ENCODE measurements around the gene CCDC92B. TPM values are rescaled to one million over a fixed set of nuclear protein-coding genes. Genes with fewer than 3 reads are reported as not detected.
"Not testable (repeated sequence)": the region's sequence is repeated elsewhere in the genome, so short reads cannot be mapped to it uniquely, and the experiment has no call there.

Gene CCDC92B
- total RNA-seq, 1 donor from 2014 or later: not detected

- peaks cover 52% of the 10 kb centered on the region for H3K36me3 ChIP-seq (ENCODE audit: control insufficient read depth, insufficient read depth, low read length)
- FAIRE-seq: no peak
- no peak for TF ChIP-seq CTCF (IDR thresholded peaks at IDR 0.05; ENCODE audit: insufficient read depth, low read length, severe bottlenecking)
- no peak for DNase-seq (ENCODE audit: low read depth)
- H3K4me3 ChIP-seq (ENCODE audit: low read depth, low read length): no peak overlapping the region
- no peaks in the 10 kb centered on the region for H3K27me3 ChIP-seq (ENCODE audit: control insufficient read depth, insufficient read depth, low read length)
Measured at GRCh38 chr17:2700030-2700490, 49.4 kb downstream of the CCDC92B start.

GRCh38 chr17:2699216-2699805, 50.1 kb downstream of the CCDC92B start:
- not testable (repeated sequence) for H3K4me3 ChIP-seq (ENCODE audit: low read depth, low read length); H3K27me3 ChIP-seq (ENCODE audit: control insufficient read depth, insufficient read depth, low read length); DNase-seq (ENCODE audit: low read depth); FAIRE-seq
- H3K36me3 ChIP-seq (ENCODE audit: control insufficient read depth, insufficient read depth, low read length): peaks cover 52% of the 10 kb centered on the region

DNA sequence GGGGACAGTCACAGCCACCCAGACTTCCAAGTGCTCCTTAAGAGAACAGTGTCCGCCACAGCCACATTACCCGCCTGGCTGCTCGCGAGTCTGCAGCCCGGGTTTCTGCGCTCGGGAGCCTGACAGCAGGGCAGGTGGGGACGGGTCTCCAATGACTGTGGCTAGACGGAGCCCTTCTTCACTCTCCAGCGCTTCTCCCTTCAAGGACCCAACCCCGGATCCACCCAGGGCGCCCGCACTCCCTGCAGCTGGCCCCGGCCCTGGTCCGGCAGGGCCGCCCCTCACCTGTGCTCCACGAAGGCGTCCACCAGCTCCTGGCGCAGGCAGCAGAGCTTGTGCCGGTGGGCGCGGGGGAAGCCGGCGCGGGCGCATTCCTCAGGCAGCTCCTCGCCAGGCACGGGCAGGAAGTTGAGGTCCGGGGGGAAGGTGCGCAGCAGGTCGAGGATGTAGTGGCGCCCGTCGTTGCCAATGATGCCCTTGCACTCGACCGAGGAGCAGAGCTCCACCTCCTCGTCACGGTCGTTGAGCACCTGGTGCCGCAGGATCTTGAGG, 51.8 kb downstream of the CCDC92B start:
- no peak for FAIRE-seq
- no peak for DNase-seq (ENCODE audit: low read depth)
- Histone ChIP-seq H3K27me3 (ENCODE audit: control insufficient read depth, insufficient read depth, low read length) (no peaks in the 10 kb centered on the region), H3K4me3 (ENCODE audit: low read depth, low read length) (no peak overlapping the region), H3K36me3 (ENCODE audit: control insufficient read depth, insufficient read depth, low read length) (peaks cover 52% of the 10 kb centered on the region)
- TF ChIP-seq CTCF (IDR thresholded peaks at IDR 0.05; ENCODE audit: insufficient read depth, low read length, severe bottlenecking): no peak

DNA sequence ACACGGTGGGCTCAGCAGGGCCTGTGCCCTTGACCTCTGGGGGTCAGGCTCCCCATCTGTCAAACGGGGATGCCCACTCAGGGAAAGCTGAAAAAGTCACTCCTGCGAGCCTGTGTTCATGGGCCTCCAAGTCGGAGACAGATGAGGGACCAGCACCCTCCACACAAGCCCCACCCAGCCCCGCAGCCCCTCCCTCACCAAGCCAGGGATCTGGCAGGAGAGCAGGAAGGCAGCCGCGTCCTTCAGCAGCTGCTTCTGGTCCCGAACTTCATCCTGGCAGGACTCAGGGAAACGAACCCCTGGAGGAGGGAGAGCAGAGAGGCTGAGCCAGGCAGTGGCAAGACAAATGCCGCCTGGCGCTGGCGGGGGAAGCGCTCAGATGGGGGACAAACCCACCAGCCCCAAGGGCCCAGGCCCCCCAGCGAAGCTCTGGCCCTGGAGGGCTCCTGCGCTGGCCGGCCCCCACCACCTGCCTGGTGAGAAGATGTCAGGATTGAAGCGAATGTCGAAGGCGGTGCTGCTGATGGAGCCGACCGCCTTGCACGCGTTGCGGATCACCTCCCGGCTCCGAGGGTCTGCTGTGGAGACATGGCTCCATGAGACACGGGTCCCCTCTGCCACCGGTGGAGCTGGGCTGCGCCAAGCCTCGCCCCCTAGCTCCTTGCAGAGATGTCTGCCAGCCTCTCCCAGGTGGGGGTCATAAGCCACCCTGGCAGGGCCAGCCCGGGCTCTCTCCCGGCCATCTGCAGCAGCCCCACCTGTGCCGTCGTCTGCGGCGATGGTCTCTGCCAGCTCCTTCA, 53.3 kb downstream of the CCDC92B start:
- FAIRE-seq (no peak), DNase-seq (ENCODE audit: low read depth) (no peak)

DNA sequence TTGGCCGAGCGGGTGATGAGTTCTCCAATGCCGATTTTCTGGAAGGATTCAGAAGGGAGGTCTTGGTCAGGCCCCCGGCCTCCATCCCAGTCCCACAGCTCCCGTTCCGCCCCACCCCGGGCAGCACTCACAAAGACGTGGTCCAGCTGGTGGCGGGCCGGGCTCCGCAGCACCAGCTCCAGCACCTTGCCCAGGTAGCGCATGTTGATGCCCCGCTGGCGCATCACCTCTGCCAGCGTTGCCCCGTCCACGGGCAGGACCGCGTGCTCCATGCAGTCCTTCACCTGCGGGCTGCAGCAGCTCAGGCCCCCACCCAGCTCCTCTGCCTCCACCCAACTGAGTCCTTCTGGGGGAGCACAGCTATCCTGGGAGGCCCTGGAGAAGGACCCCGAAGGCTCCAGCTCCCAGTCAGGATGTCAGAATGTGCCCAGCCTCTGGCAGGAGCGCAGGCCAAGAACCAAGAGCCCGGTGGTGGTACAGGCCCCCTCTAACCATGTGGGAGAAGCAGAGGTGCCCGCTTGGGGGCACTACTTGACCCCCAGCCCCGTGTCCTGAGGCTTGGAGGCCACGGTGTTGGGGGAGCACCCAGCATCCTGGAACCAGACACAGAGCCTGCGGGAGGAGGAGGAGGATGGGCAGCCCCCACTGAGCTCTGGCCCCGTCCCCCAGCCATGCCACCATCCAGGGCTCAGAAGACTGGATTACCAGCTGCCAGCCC, 54.0 kb downstream of the CCDC92B start:
- peaks cover 48% of the 10 kb centered on the region for H3K36me3 ChIP-seq (ENCODE audit: control insufficient read depth, insufficient read depth, low read length)
- H3K27me3 ChIP-seq (ENCODE audit: control insufficient read depth, insufficient read depth, low read length): no peaks in the 10 kb centered on the region
- no peak for FAIRE-seq
- no peak for DNase-seq (ENCODE audit: low read depth)
- no peak overlapping the region for H3K4me3 ChIP-seq (ENCODE audit: low read depth, low read length)
- no peak for TF ChIP-seq CTCF (IDR thresholded peaks at IDR 0.05; ENCODE audit: insufficient read depth, low read length, severe bottlenecking)

More for the DNA sequence above, 53.3 kb downstream of the CCDC92B start:
- Histone ChIP-seq H3K27me3 (ENCODE audit: control insufficient read depth, insufficient read depth, low read length) (no peaks in the 10 kb centered on the region), H3K36me3 (ENCODE audit: control insufficient read depth, insufficient read depth, low read length) (peaks cover 53% of the 10 kb centered on the region), H3K4me3 (ENCODE audit: low read depth, low read length) (no peak overlapping the region)
- TF ChIP-seq CTCF (IDR thresholded peaks at IDR 0.05; ENCODE audit: insufficient read depth, low read length, severe bottlenecking): no peak

Data from bronchial epithelial cell (primary cell).